Breast epithelium (tissue), 4 donors: ENCODE measurements around the gene TCP11L2. TPM values are rescaled to one million over a fixed set of nuclear protein-coding genes. Genes with fewer than 3 reads are reported as not detected.
A peak's percentile ranks its signal among the peaks of the same experiment; 100 is the strongest.

Experiments
- DNase-seq, 2 donors: peaks; one replicate each; pipeline ENCODE4 v3.0.0-alpha.2; 2019; ENCODE audit warnings: low spot score in 2 of 2
- H3K27ac ChIP-seq, 2 donors: fragments of 200-600 bp; sonication (generic) in 1 of 2; one replicate each; pipeline ENCODE4 v1.5.1; 2016 to 2019; ENCODE audit warnings: mild to moderate bottlenecking in 1 of 2
- H3K27me3 ChIP-seq, 2 donors: fragments of 200-600 bp; sonication (generic) in 1 of 2; one replicate each; pipeline versions ENCODE4 v1.5.1 to v1.6.0; 2017 to 2019; ENCODE audit warnings: control low read depth in 1 of 2, mild to moderate bottlenecking in 1 of 2
- H3K36me3 ChIP-seq: fragments of 200-600 bp; one replicate; pipeline ENCODE4 v1.5.1; 2019
- H3K4me1 ChIP-seq, 2 donors: fragments of 200-600 bp; sonication (generic); one replicate each; pipeline ENCODE4 v1.5.1; 2016 to 2019; ENCODE audit warnings: control low read depth in 1 of 2
- H3K4me3 ChIP-seq, 3 donors: fragments of 200-600 bp; sonication (generic); 1 replicate in 2 of 3; 2 replicates in 1 of 3; pipeline ENCODE4 v1.5.1; 2016 to 2019; ENCODE audit warnings: mild to moderate bottlenecking in 3 of 3, moderate library complexity in 2 of 3
- H3K9me3 ChIP-seq, 2 donors: fragments of 200-600 bp; sonication (generic) in 1 of 2; one replicate each; pipeline ENCODE4 v1.5.1; 2016 to 2019; ENCODE audit warnings: control low read depth in 1 of 2
- CTCF ChIP-seq, 3 donors: fragments of 450-650 bp; IDR thresholded peaks; one replicate each; pipeline ENCODE4 v1.5.1; 2016 to 2017; ENCODE audit warnings: antibody characterized with exemption in 3 of 3, mild to moderate bottlenecking in 3 of 3, moderate library complexity in 3 of 3
- POLR2A ChIP-seq: fragments of 450-650 bp; IDR thresholded peaks from one replicate; pipeline ENCODE4 v1.6.1; 2016; ENCODE audit warnings: antibody characterized with exemption, mild to moderate bottlenecking, moderate library complexity
- POLR2AphosphoS5 ChIP-seq, 3 donors: sonication (generic); formaldehyde crosslinking; IDR thresholded peaks; one replicate each; pipeline ENCODE4 v1.6.1; 2017; ENCODE audit warnings: antibody characterized with exemption in 3 of 3
- intact Hi-C: fragments of 100-400 bp; cut with DNase I; formaldehyde crosslinking; loops from one replicate; pipeline ENCODE4 v1.15.1; 2023; ENCODE audit warnings: low total_unique reads
- total RNA-seq, 3 donors: library from RNA; depleted of rRNA; stranded (reverse); fragments of >200 nt; gene quantifications; one replicate each; pipeline ENCODE4 v1.1.0, GENCODE V29; 2016

Gene TCP11L2
- total RNA-seq, 3 donors from 2014 or later = 31.2 to 53.7 (median 35.4) TPM

DNA sequence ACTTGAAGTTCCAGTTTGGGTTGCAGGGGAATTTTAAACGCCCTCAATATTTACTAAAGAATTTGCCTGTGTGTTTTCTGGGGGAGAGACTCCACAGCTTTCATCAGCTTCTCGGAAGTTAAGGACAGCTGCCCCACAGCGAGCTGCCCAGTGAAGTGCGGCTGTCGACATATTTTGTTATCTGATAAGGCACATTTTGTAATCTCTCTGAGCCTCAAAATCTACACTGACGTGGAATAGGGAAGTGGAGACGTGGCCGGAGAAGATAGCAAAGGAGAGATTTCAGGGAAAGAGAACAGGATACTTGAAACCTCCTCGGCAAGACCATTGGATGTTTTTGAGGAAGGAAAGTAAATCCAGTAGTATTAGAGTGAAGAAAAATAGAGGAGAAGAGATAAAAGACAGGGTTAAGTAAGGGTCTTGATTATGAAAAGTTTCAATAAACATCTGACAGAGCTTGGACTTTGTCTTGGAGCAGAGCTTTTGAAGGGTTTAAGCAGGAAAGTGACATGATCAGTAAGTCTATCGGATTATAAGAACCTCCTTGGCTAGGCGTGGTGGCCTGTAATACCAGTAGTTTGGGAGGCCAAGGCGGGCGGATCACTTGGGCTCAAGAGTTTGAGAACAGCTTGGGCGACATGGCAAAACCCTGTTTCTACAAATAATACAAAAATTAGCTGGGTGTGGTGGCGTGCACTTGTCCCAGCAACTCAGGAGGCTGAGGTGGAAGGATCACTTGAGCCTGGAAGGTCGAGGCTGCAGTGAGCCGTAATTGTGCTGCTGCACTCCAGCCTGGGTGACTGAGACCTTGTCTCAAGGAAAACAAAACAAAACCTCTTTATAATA lies 56.1 kb downstream of the TCP11L2 start:
- no peaks in the 10 kb centered on the region for H3K36me3 ChIP-seq
- no peaks in the 10 kb centered on the region for H3K9me3 ChIP-seq
- intact Hi-C loops = no loop called here
- peak overlapping the region; percentile 66 to 79 (median 73) for H3K4me3 ChIP-seq
- DNase-seq = no peak
- H3K27ac ChIP-seq = peak overlapping the region; percentile 79 to 92
- TF ChIP-seq POLR2AphosphoS5 (IDR thresholded peaks at IDR 0.05) (no peak), CTCF (IDR thresholded peaks at IDR 0.05) (no peak), POLR2A (no peak)
- H3K4me1 ChIP-seq = peaks cover 0 to 5% of the 10 kb centered on the region in 2 donors
- no peaks in the 10 kb centered on the region for H3K27me3 ChIP-seq

- Histone ChIP-seq H3K27ac (no peak overlapping the region), H3K4me1 (peaks cover 0 to 5% of the 10 kb centered on the region in 2 donors), H3K4me3 (no peak overlapping the region), H3K27me3 (no peaks in the 10 kb centered on the region), H3K9me3 (no peaks in the 10 kb centered on the region), H3K36me3 (no peaks in the 10 kb centered on the region)
- intact Hi-C loops = no loop called here
- no peak for DNase-seq
- TF ChIP-seq POLR2A = no peak
- no peak for TF ChIP-seq CTCF (IDR thresholded peaks at IDR 0.05)
- no peak for TF ChIP-seq POLR2AphosphoS5 (IDR thresholded peaks at IDR 0.05)
Measured at GRCh38 chr12:106359646-106360399, 57.3 kb downstream of the TCP11L2 start.

DNA sequence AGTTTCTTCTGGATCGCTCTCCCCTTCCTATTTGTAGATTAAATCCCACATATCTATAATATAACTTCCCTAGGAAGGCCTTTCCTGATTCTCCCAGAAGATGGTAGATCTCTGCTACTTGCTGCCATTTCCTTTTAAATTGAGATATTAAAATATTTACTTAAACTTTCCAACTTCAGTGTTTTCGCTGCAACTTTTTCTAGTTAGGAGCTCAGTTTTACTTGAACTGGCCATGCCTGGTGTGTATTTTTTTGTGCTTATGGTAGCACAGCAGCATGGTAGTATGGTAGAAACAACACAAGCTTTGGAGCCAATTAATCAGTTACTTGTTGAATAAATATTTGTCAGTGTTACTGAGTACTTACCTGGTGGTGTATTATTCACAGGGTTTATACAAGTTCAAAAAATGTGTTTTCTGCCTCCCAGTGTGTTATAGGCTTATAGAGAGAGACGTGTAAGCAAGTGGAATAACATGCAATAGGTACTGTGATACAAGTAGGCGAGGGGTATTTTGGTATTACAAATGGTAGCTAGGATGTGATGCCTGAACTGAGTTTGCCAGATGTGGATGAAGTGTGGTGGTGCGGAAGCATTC lies 58.0 kb downstream of the TCP11L2 start:
- H3K9me3 ChIP-seq = no peaks in the 10 kb centered on the region
- TF ChIP-seq POLR2AphosphoS5 (IDR thresholded peaks at IDR 0.05) = no peak

GRCh38 chr12:106362971-106363370 lies 60.4 kb downstream of the TCP11L2 start:
- TF ChIP-seq CTCF (IDR thresholded peaks at IDR 0.05) = no peak
- TF ChIP-seq POLR2A = no peak
- TF ChIP-seq POLR2AphosphoS5 (IDR thresholded peaks at IDR 0.05) = no peak
- intact Hi-C loops = no loop called here
- peaks cover 6% of the 10 kb centered on the region for H3K36me3 ChIP-seq
- H3K4me3 ChIP-seq = no peak overlapping the region
- H3K27me3 ChIP-seq = no peaks in the 10 kb centered on the region
- H3K4me1 ChIP-seq = peaks cover 0 to 5% of the 10 kb centered on the region in 2 donors
- no peaks in the 10 kb centered on the region for H3K9me3 ChIP-seq
- no peak for DNase-seq
- H3K27ac ChIP-seq = no peak overlapping the region

More for the DNA sequence above, 58.0 kb downstream of the TCP11L2 start:
- no peaks in the 10 kb centered on the region for H3K27me3 ChIP-seq
- H3K36me3 ChIP-seq = no peaks in the 10 kb centered on the region
- no peak overlapping the region for H3K27ac ChIP-seq
- H3K4me3 ChIP-seq = no peak overlapping the region
- no peak for DNase-seq
- intact Hi-C loops = no loop called here
- H3K4me1 ChIP-seq = peaks cover 0 to 5% of the 10 kb centered on the region in 2 donors

- H3K27ac ChIP-seq = no peak overlapping the region
- no peak overlapping the region for H3K4me3 ChIP-seq
- TF ChIP-seq POLR2A (no peak), POLR2AphosphoS5 (IDR thresholded peaks at IDR 0.05) (no peak), CTCF (IDR thresholded peaks at IDR 0.05) (no peak)
- no peaks in the 10 kb centered on the region for H3K4me1 ChIP-seq
- no peaks in the 10 kb centered on the region for H3K27me3 ChIP-seq
- H3K9me3 ChIP-seq = no peaks in the 10 kb centered on the region
- no peak for DNase-seq
- intact Hi-C loops = no loop called here
- H3K36me3 ChIP-seq = peaks cover 6% of the 10 kb centered on the region
Measured at GRCh38 chr12:106364261-106364660, 61.7 kb downstream of the TCP11L2 start.
